H1 (cell line): Measurements from ENCODE around the gene HIGD1B. TPM values are rescaled to one million over a fixed set of nuclear protein-coding genes. Genes with fewer than 3 reads are reported as not detected.

ENCODE experiments used
- CTCF ChIA-PET: fragments of 300-600 bp; sonication (Branson Sonifier 250); formaldehyde crosslinking; loops from one replicate; lab custom pipeline; 2021; ENCODE audit not compliant: partially characterized antibody; lab: Charles Lee
- POLR2A ChIA-PET: fragments of 300-600 bp; sonication (Branson Sonifier 250); formaldehyde crosslinking; loops from one replicate; lab custom pipeline; 2021; ENCODE audit warnings: inconsistent platforms; ENCODE audit not compliant: partially characterized antibody; lab: Charles Lee
- DNase-seq, 2 experiments: peaks; one replicate each; pipeline versions ENCODE4 v3.0.0 to v3.0.0-alpha.2; 2010 to 2022; ENCODE audit warnings: low spot score in 2 of 2, low read depth in 1 of 2, mixed read lengths in 1 of 2
- FAIRE-seq: peaks from 2 replicates; lab custom pipeline; 2011; peaks lifted over from hg19 to GRCh38; lab: Jason Lieb, UNC
- H2AFZ ChIP-seq: 2 replicates; pipeline ENCODE4 v1.8.1; 2012; ENCODE audit warnings: low read length, inconsistent platforms
- H2AK5ac ChIP-seq: 2 replicates; pipeline ENCODE4 v1.6.1; 2013; ENCODE audit warnings: low read depth, low read length
- H2BK120ac ChIP-seq: replicated peaks from 2 replicates; pipeline ENCODE3; 2013; ENCODE audit warnings: low read depth, low read length, inconsistent platforms
- H2BK12ac ChIP-seq: 2 replicates; pipeline ENCODE4 v1.6.1; 2013; ENCODE audit warnings: low read depth, low read length
- H2BK15ac ChIP-seq: 2 replicates; pipeline ENCODE4 v1.6.1; 2013; ENCODE audit warnings: low read length
- H2BK20ac ChIP-seq: 2 replicates; pipeline ENCODE4 v1.6.1; 2013; ENCODE audit warnings: low read length
- H2BK5ac ChIP-seq: 2 replicates; pipeline ENCODE4 v1.6.1; 2013; ENCODE audit warnings: low read depth, low read length
- H3K14ac ChIP-seq: 2 replicates; pipeline ENCODE4 v1.6.1; 2013; ENCODE audit warnings: inconsistent platforms; ENCODE audit not compliant: insufficient read length
- H3K18ac ChIP-seq: 2 replicates; pipeline ENCODE4 v1.6.1; 2013; ENCODE audit warnings: low read length; ENCODE audit errors: extremely low read depth
- H3K23ac ChIP-seq: 2 replicates; pipeline ENCODE4 v1.6.1; 2013; ENCODE audit warnings: inconsistent platforms; ENCODE audit not compliant: insufficient read length
- H3K23me2 ChIP-seq: 2 replicates; pipeline ENCODE4 v1.6.1; 2013; ENCODE audit warnings: low read depth, low read length
- H3K27ac ChIP-seq: 2 replicates; pipeline ENCODE4 v1.6.1; 2011; ENCODE audit warnings: low read depth, low read length, inconsistent platforms
- H3K27me3 ChIP-seq, 4 experiments: replicated peaks in 1 of 4; 1 replicate in 1 of 4; 2 replicates in 3 of 4; pipeline versions ENCODE4 v1.6.1 to v1.8.1; 2011 to 2013; ENCODE audit warnings: low read length in 3 of 4, mild to moderate bottlenecking in 3 of 4, inconsistent platforms in 2 of 4, mixed read lengths in 2 of 4, moderate library complexity in 1 of 4; ENCODE audit not compliant: control insufficient read depth in 3 of 4, insufficient read depth in 3 of 4; ENCODE audit errors: extremely low read depth in 1 of 4
- H3K36me3 ChIP-seq, 4 experiments: 2 replicates each; pipeline versions ENCODE4 v1.6.1 to v1.8.1; 2011 to 2013; ENCODE audit warnings: mild to moderate bottlenecking in 4 of 4, low read length in 3 of 4, moderate library complexity in 2 of 4, control low read depth in 1 of 4, inconsistent platforms in 1 of 4; ENCODE audit not compliant: insufficient read depth in 4 of 4, control insufficient read depth in 2 of 4
- H3K4ac ChIP-seq: replicated peaks from 2 replicates; pipeline ENCODE3; 2013; ENCODE audit warnings: low read length, low read depth, mixed read lengths, inconsistent platforms; ENCODE audit not compliant: insufficient read length
- H3K4me1 ChIP-seq, 4 experiments: replicated peaks in 1 of 4; 1 replicate in 1 of 4; 2 replicates in 3 of 4; pipeline versions ENCODE4 v1.6.1 to v1.8.1; 2011 to 2013; ENCODE audit warnings: low read length in 3 of 4, inconsistent platforms in 2 of 4, mixed read lengths in 1 of 4; ENCODE audit not compliant: insufficient read depth in 4 of 4, control insufficient read depth in 3 of 4
- H3K4me2 ChIP-seq, 2 experiments: 2 replicates each; pipeline versions ENCODE4 v1.6.1 to v1.8.1; 2011 to 2013; ENCODE audit warnings: low read depth in 2 of 2, low read length in 2 of 2, control low read depth in 1 of 2, inconsistent platforms in 1 of 2, mild to moderate bottlenecking in 1 of 2; ENCODE audit not compliant: insufficient read depth in 1 of 2
- H3K4me3 ChIP-seq, 4 experiments: fragments of 200-600, 300-600 bp in 1 of 4; sonication (generic), shearing (Covaris generic), sonication (Bioruptor Twin) in 1 of 4; 2 replicates each; pipeline versions ENCODE4 v1.5.1 to v1.8.1; 2011 to 2016; ENCODE audit warnings: low read length in 4 of 4, low read depth in 3 of 4, control low read depth in 2 of 4, inconsistent platforms in 2 of 4, mild to moderate bottlenecking in 2 of 4, mixed read lengths in 1 of 4, moderate library complexity in 1 of 4; ENCODE audit not compliant: insufficient read depth in 2 of 4; ENCODE audit errors: extremely low read depth in 1 of 4
- H3K56ac ChIP-seq: replicated peaks from 2 replicates; pipeline ENCODE3; 2013; ENCODE audit warnings: low read depth, mild to moderate bottlenecking, mixed read lengths, low read length, inconsistent platforms; ENCODE audit not compliant: insufficient read length
- H3K79me1 ChIP-seq: 2 replicates; pipeline ENCODE4 v1.6.1; 2013; ENCODE audit warnings: low read depth, low read length, control low read depth
- H3K79me2 ChIP-seq, 2 experiments: 2 replicates each; pipeline versions ENCODE4 v1.6.1 to v1.8.1; 2012 to 2013; ENCODE audit warnings: low read length in 2 of 2, mild to moderate bottlenecking in 2 of 2, inconsistent platforms in 1 of 2; ENCODE audit not compliant: insufficient read depth in 2 of 2, control insufficient read depth in 1 of 2
- H3K9ac ChIP-seq, 4 experiments: replicated peaks in 1 of 4; 1 replicate in 1 of 4; 2 replicates in 3 of 4; pipeline versions ENCODE4 v1.6.1 to v1.8.1; 2011 to 2013; ENCODE audit warnings: low read depth in 3 of 4, low read length in 3 of 4, control low read depth in 2 of 4, mild to moderate bottlenecking in 2 of 4, moderate library complexity in 2 of 4, inconsistent platforms in 1 of 4; ENCODE audit errors: extremely low read depth in 1 of 4
- H3K9me3 ChIP-seq, 2 experiments: 2 replicates each; pipeline versions ENCODE4 v1.6.1 to v1.8.1; 2012 to 2013; ENCODE audit warnings: mild to moderate bottlenecking in 2 of 2, moderate library complexity in 2 of 2, control low read depth in 1 of 2, inconsistent platforms in 1 of 2, low read depth in 1 of 2, low read length in 1 of 2, mixed read lengths in 1 of 2; ENCODE audit not compliant: insufficient read depth in 2 of 2
- H4K20me1 ChIP-seq, 2 experiments: replicated peaks in 1 of 2; 2 replicates each; pipeline versions ENCODE3 to v1.8.1; 2011 to 2013; ENCODE audit warnings: inconsistent platforms in 2 of 2, low read length in 2 of 2, mild to moderate bottlenecking in 1 of 2; ENCODE audit not compliant: insufficient read depth in 2 of 2, control insufficient read depth in 1 of 2
- H4K5ac ChIP-seq: 2 replicates; pipeline ENCODE4 v1.6.1; 2013; ENCODE audit warnings: low read length, low read depth, mixed read lengths, inconsistent platforms; ENCODE audit not compliant: insufficient read length
- H4K8ac ChIP-seq: 2 replicates; pipeline ENCODE4 v1.8.0; 2013; ENCODE audit warnings: mild to moderate bottlenecking, moderate library complexity, low read length, inconsistent platforms; ENCODE audit not compliant: insufficient read depth; ENCODE audit errors: extremely low read depth
- H4K91ac ChIP-seq: replicated peaks from 2 replicates; pipeline ENCODE3; 2013; ENCODE audit warnings: low read length, mixed read lengths, inconsistent platforms; ENCODE audit not compliant: insufficient read length
- KDM5A ChIP-seq: fragments of 200-600 bp; IDR thresholded peaks from 2 replicates; pipeline ENCODE4 v1.7.1; 2012; ENCODE audit warnings: mild to moderate bottlenecking, low read length, inconsistent platforms, mixed read lengths
- RXRA ChIP-seq: IDR thresholded peaks from 2 replicates; pipeline ENCODE4 v1.6.1; 2011; ENCODE audit warnings: low read depth, mild to moderate bottlenecking, low read length, moderate library complexity; ENCODE audit not compliant: insufficient read depth
- SP1 ChIP-seq: IDR thresholded peaks from 2 replicates; pipeline ENCODE4 v1.6.1; 2011; ENCODE audit warnings: low read depth, low read length
- WGBS, 2 experiments: shearing (Covaris generic) in 1 of 2; methylation state at CpG; one replicate each; pipeline versions ENCODE4 v1.1.6 to v1.1.7; 2013 to 2015; ENCODE audit warnings: low lambda C conversion rate in 2 of 2, mixed read lengths in 2 of 2, inconsistent platforms in 1 of 2, low coverage in 1 of 2, missing lambda C conversion rate in 1 of 2; ENCODE audit not compliant: insufficient replicate concordance in 2 of 2, insufficient coverage in 1 of 2, insufficient read length in 1 of 2; ENCODE audit errors: extremely low coverage in 1 of 2, missing lambda C conversion rate in 1 of 2; 5-methylcytosine and 5-hydroxymethylcytosine counted together
- polyA plus RNA-seq, 7 experiments: library from polyadenylated mRNA; depleted of rRNA in 3 of 7; stranded (reverse) in 5 of 7; unstranded in 2 of 7; fragments of >200 nt in 5 of 7; fragments of 200-250 nt in 2 of 7; gene quantifications; 1 replicate in 5 of 7; 2 replicates in 1 of 7; 4 replicates in 1 of 7; pipeline versions ENCODE4 v1.2.1 to v1.2.3, GENCODE V29; 2011 to 2013; ENCODE audit warnings: missing spikeins in 2 of 7, mixed read lengths in 2 of 7
- total RNA-seq: library from RNA; stranded (reverse); fragmentation: NEBNext Ultra II Directional; extraction: Animal tissue kit (Norgen Biotek cat#: 25700); gene quantifications from 2 replicates; pipeline ENCODE4 v1.2.1, GENCODE V29; 2021

HIGD1B gene
- total and polyA plus RNA-seq, 2 of the 8 experiments (the other 6 are each of a cell fraction or from before 2014, with no cell fraction given), result not detected

DNA sequence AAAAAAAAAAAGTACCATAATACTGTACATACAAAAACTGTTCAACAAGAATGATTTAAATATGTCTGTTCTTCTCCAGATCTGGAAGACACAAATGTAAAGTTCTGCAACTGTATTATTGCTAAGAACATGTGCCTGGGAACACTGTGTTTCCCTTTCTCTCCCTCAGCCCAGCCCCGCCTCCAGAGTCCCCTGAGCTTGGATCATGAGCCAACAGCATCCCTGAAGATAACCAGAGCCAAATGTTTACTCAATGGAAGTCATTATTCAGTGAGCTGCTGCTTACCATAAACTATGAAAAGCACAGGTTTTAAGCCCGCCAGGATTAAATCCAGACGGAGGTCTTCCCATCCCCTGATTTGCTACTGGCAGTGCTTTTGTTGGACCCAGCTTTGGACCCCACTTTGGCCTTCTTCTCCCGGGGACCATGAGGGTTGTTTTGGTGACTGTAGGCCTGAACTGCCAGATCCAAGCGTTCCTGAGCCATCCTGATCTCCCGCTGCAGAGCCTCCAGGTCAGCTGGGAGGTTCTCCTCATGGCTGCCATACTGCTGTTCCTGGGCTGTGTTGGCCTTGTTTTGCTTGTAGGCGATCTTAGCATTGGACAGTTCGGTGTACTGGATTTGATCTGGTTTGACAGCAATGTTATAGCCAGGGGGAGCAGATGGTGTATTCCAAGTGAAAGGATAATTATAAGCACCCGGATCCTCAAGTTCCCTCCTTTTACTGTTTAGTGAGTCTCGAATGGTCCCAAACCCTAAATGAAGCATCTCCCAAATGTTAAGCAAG, 43.2 kb upstream of the HIGD1B start:
- H3K18ac ChIP-seq, result no peak overlapping the region
- no peak overlapping the region for H3K23ac ChIP-seq
- H2BK12ac ChIP-seq, result no peak overlapping the region
- H2AK5ac ChIP-seq, result no peak overlapping the region
- FAIRE-seq, result no peak
- H4K8ac ChIP-seq, result no peak overlapping the region
- H4K5ac ChIP-seq, result no peak overlapping the region
- no peaks in the 10 kb centered on the region for H3K4me1 ChIP-seq
- H4K91ac ChIP-seq, result no peak overlapping the region
- no peaks in the 10 kb centered on the region for H3K27me3 ChIP-seq
- peaks cover 5% of the 10 kb centered on the region for H3K79me1 ChIP-seq
- peaks cover 21 to 22% of the 10 kb centered on the region in 2 experiments for H4K20me1 ChIP-seq
- no peak overlapping the region for H2AFZ ChIP-seq
- POLR2A ChIA-PET, result interaction anchor here (0.9 to 2.1 kb wide), 2 partner anchors 8 to 24 kb away, joined by 3 to 5 read pairs; no protein-coding TSS in a partner anchor
- DNase-seq, result no peak
- WGBS, 2 experiments, result 98% methylated on average over 10 of the region's 10 CpGs; no CpG with 5 or more reads in 1 of the 2 experiments
- no peak overlapping the region for H2BK5ac ChIP-seq
- H2BK20ac ChIP-seq, result no peak overlapping the region
- no peaks in the 10 kb centered on the region for H3K9me3 ChIP-seq
- peaks cover 10 to 48% (median 29%) of the 10 kb centered on the region in 4 experiments for H3K36me3 ChIP-seq
- H3K79me2 ChIP-seq, result peaks cover 0 to 63% of the 10 kb centered on the region in 2 experiments; a peak in 2 of 4 replicates
- no peak overlapping the region for H2BK15ac ChIP-seq
- no peak overlapping the region for H3K27ac ChIP-seq
- H3K23me2 ChIP-seq, result no peaks in the 10 kb centered on the region
- H3K9ac ChIP-seq, result no peak overlapping the region
- no peak for TF ChIP-seq SP1
- TF ChIP-seq KDM5A, result no peak
- TF ChIP-seq RXRA, result no peak
- TF ChIP-seq, all 59 proteins: peak for 0
- H3K56ac ChIP-seq, result no peak overlapping the region
- no peak overlapping the region for H3K4me3 ChIP-seq
- no peak overlapping the region for H3K14ac ChIP-seq
- CTCF ChIA-PET, result interaction anchor here (0.8 kb wide), 1 partner anchor 35 kb away, joined by 5 read pairs; no protein-coding TSS in a partner anchor
- H3K4ac ChIP-seq, result no peak overlapping the region
- H3K4me2 ChIP-seq, result no peak overlapping the region
- H2BK120ac ChIP-seq, result no peak overlapping the region
